T-helper 1 cell treated with Interleukin-12 subunit alpha and Interleukin-12 subunit beta and Interleukin-4 antibody, amounts not matched to agents 30 μg/mL and 1 μg/mL, for 36 hours (primary cell): ENCODE measurements around the gene PFKL.
"Not testable (repeated sequence)": the region's sequence is repeated elsewhere in the genome, so short reads cannot be mapped to it uniquely, and the experiment has no call there.

Experiments
- H3K27ac Mint-ChIP-seq: one replicate; pipeline ENCODE4 v1.8.0; 2021; ENCODE audit warnings: mild to moderate bottlenecking, mixed read lengths
- H3K27me3 Mint-ChIP-seq: one replicate; pipeline ENCODE4 v1.8.0; 2021; ENCODE audit warnings: low read depth, mixed read lengths
- H3K36me3 Mint-ChIP-seq: one replicate; pipeline ENCODE4 v1.8.0; 2021; ENCODE audit warnings: low read depth, mixed read lengths
- H3K4me1 Mint-ChIP-seq: one replicate; pipeline ENCODE4 v1.8.0; 2021; ENCODE audit warnings: low read depth, mixed read lengths
- H3K4me3 Mint-ChIP-seq: one replicate; pipeline ENCODE4 v1.8.0; 2021; ENCODE audit warnings: mild to moderate bottlenecking, moderate library complexity, mixed read lengths
- H3K9me3 Mint-ChIP-seq: one replicate; pipeline ENCODE4 v1.8.0; 2021; ENCODE audit warnings: mixed read lengths

Gene PFKL

DNA sequence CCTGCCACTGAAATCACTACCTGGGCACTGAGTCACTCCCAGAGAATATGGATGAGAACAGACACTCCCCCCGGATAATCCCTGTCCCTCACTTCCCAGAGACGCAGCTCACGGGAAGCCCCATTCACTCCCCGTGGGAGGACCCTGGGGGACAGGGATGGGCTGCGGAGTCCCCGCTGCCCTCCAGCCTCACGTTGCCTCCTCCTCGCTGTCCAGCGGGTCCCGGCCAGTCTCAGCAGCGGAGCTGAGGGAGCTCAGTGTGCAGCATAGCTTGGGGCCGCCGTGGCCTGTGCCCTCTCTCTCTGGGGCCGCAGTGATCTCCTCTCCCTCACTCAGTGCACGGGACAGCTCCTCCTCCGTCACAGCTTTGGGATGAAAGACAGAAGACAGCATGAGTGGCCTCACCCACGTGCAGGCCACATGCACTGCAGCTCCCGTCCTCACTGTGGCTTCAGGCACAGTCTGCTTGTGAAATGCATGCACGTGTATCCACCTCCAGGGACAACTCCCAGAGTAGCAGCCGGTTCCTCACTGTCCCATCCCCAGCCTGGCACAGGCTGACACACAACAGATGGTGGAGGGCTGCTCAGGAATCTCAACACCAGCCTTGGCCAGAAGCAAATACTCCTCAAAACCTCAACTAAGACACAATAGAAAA, 31.9 kb downstream of the PFKL start:
- Mint-ChIP-seq H3K36me3 (no peaks in the 10 kb centered on the region), H3K27ac (no peak overlapping the region), H3K9me3 (no peaks in the 10 kb centered on the region), H3K4me1 (no peaks in the 10 kb centered on the region), H3K4me3 (no peak overlapping the region), H3K27me3 (no peaks in the 10 kb centered on the region)

DNA sequence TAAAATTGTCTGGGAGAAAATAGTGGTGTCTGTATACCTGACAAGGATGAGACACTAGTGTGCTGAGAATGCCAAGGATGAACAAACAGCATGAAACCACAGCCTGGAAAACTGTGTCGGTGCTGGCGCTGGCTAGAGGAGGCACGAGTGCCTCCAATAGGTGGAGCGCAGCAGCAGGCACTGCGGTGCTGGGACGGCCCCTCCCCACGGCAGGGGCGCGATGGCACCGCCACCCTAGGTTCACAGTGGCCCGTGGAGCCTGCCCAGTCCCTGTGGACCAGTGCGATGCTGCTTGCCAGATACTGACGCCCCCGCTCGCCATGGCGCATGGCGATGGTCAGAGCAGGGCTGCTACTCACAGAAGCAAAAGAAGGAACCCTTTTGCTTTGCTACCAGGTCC, 32.5 kb downstream of the PFKL start:
- Mint-ChIP-seq H3K4me3 (no peak overlapping the region), H3K27ac (no peak overlapping the region), H3K9me3 (no peaks in the 10 kb centered on the region), H3K4me1 (no peaks in the 10 kb centered on the region), H3K27me3 (no peaks in the 10 kb centered on the region), H3K36me3 (peaks cover under 1% of the 10 kb centered on the region)

DNA sequence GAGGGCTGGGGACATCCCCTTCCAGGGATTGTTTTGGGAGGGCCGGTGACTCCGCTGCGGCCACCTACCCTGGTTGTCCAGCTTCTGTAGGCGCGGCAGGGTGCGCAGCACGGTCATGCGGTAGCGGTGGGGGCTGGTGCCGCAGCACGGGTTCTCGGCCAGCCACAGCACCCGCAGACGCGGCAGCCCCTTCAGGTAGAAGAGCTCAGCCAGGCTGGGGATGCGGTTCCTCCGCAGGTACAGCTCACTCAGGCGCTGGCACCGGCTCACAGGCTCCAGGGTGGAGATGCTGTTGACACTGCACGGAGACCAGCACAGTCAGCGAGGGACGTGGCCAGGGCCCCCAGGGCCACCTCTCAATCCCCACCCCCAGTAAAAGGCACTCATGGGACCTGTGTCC, 33.1 kb downstream of the PFKL start:
- no peak overlapping the region for H3K4me3 Mint-ChIP-seq
- peaks cover 3% of the 10 kb centered on the region for H3K4me1 Mint-ChIP-seq
- no peaks in the 10 kb centered on the region for H3K9me3 Mint-ChIP-seq
- no peak overlapping the region for H3K27ac Mint-ChIP-seq
- H3K36me3 Mint-ChIP-seq: peaks cover 2% of the 10 kb centered on the region
- no peaks in the 10 kb centered on the region for H3K27me3 Mint-ChIP-seq

GRCh38 chr21:44333509-44334328, 33.9 kb downstream of the PFKL start:
- Mint-ChIP-seq H3K27me3 (no peaks in the 10 kb centered on the region), H3K4me1 (peaks cover 3% of the 10 kb centered on the region), H3K36me3 (peaks cover 2% of the 10 kb centered on the region), H3K4me3 (no peak overlapping the region), H3K9me3 (no peaks in the 10 kb centered on the region), H3K27ac (no peak overlapping the region)

- H3K4me3 Mint-ChIP-seq: no peak overlapping the region
- no peak overlapping the region for H3K27ac Mint-ChIP-seq
- no peaks in the 10 kb centered on the region for H3K9me3 Mint-ChIP-seq
- H3K36me3 Mint-ChIP-seq: peaks cover 2% of the 10 kb centered on the region
- H3K27me3 Mint-ChIP-seq: no peaks in the 10 kb centered on the region
- H3K4me1 Mint-ChIP-seq: peaks cover 5% of the 10 kb centered on the region
Observed at GRCh38 chr21:44334329-44335030, 34.6 kb downstream of the PFKL start.

- Mint-ChIP-seq H3K9me3 (no peaks in the 10 kb centered on the region), H3K36me3 (peaks cover 2% of the 10 kb centered on the region), H3K4me3 (no peak overlapping the region), H3K4me1 (peaks cover 12% of the 10 kb centered on the region), H3K27ac (no peak overlapping the region), H3K27me3 (no peaks in the 10 kb centered on the region)
Observed at GRCh38 chr21:44335266-44336059, 35.6 kb downstream of the PFKL start.

GRCh38 chr21:44337449-44337848, 37.6 kb downstream of the PFKL start:
- Mint-ChIP-seq H3K9me3 (no peaks in the 10 kb centered on the region), H3K36me3 (peaks cover 2% of the 10 kb centered on the region), H3K4me1 (peaks cover 14% of the 10 kb centered on the region), H3K4me3 (peak overlapping the region; percentile 63), H3K27ac (peak overlapping the region; percentile 76), H3K27me3 (no peaks in the 10 kb centered on the region)

DNA sequence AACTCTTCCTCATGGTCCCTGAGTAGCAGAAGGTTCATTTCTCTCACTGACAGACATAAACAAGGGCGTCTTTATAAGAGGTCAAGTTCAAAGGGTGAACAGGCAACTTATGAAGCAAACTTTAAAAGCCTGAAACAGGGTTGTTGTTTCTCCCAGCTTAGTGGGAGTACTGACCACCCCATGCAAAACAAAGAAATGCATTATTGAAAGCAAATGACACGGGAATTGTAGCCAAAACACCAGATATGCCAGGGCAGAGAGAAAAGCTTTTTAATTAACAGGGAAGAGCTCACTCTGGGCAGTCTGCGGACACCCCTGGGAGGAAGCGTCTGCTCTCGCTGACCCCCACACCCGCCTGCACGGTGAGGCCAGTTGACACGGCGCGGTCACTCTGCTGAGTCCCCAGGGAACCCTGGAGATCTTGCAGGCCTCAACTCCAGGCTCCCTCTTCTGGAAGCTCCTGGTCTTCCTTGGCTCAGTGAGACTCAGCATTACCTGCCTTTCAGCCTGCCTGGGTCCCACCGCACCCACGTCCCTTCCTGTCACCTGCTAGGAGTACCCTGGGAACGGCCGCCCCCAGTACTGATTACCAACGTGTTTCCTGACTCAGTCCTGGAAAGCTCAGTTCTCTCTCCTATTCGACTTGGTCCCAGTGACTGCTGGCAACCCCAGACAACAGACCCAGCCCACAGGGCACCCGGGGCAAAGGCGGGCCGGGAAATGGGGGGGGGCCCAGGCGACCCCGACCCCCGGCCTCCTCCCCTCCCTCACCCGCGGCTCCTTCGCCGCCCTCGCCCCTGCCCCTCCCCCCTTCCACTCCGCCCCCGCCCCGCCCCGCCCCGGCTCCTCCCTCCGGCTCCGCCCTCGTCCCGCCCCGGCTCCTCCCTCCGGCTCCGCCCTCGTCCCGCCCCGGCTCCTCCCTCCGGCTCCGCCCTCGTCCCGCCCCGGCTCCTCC, 38.4 kb downstream of the PFKL start:
- Mint-ChIP-seq H3K27ac (peak overlapping the region; percentile 76), H3K27me3 (no peaks in the 10 kb centered on the region), H3K36me3 (peaks cover 2% of the 10 kb centered on the region)

GRCh38 chr21:44338971-44339910, 39.4 kb downstream of the PFKL start, which contains the start of gene CFAP410:
TSS of gene CFAP410 (minus strand) at chr21:44339390. CDS start at chr21:44339194, 196 bp downstream.
- peaks cover 14% of the 10 kb centered on the region for H3K4me1 Mint-ChIP-seq
- peak within 1 kb of the TSS; percentile 92 for H3K27ac Mint-ChIP-seq
- H3K4me3 Mint-ChIP-seq: peak within 1 kb of the TSS; percentile 88
- H3K9me3 Mint-ChIP-seq: no peaks in the 10 kb centered on the region
- H3K36me3 Mint-ChIP-seq: peaks cover 2% of the 10 kb centered on the region
- H3K27me3 Mint-ChIP-seq: no peaks in the 10 kb centered on the region

More for the DNA sequence above, 38.4 kb downstream of the PFKL start:
- peaks cover 14% of the 10 kb centered on the region for H3K4me1 Mint-ChIP-seq
- H3K4me3 Mint-ChIP-seq: peak overlapping the region; percentile 63
- H3K9me3 Mint-ChIP-seq: no peaks in the 10 kb centered on the region

GRCh38 chr21:44341726-44342458, 42.0 kb downstream of the PFKL start:
- Mint-ChIP-seq H3K27me3 (peaks cover 10% of the 10 kb centered on the region), H3K4me1 (peaks cover 14% of the 10 kb centered on the region)
- not testable (repeated sequence) for H3K9me3 Mint-ChIP-seq, H3K27ac Mint-ChIP-seq, H3K4me3 Mint-ChIP-seq, H3K36me3 Mint-ChIP-seq

DNA sequence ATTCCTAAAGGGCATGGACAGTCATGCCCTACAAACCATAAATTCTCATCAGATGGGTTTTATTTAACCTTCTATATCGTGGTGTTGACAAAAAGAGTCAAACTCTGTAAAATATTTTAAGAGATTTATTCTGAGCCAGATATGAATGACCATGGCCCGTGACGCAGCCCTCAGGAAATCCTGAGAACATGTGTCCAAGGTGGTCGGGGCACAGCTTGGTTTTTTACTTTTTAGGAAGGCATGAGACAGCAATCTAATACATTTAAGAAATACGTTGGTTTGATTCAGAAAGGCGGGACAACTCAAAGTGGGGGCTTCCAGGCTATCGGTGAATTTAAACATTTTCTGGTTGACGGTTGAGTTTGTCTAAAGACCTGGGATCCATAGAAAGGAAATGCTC, 43.1 kb downstream of the PFKL start:
- not testable (repeated sequence) for H3K9me3 Mint-ChIP-seq, H3K36me3 Mint-ChIP-seq, H3K27ac Mint-ChIP-seq, H3K4me3 Mint-ChIP-seq
- H3K4me1 Mint-ChIP-seq: peaks cover 11% of the 10 kb centered on the region
- H3K27me3 Mint-ChIP-seq: peaks cover 16% of the 10 kb centered on the region

DNA sequence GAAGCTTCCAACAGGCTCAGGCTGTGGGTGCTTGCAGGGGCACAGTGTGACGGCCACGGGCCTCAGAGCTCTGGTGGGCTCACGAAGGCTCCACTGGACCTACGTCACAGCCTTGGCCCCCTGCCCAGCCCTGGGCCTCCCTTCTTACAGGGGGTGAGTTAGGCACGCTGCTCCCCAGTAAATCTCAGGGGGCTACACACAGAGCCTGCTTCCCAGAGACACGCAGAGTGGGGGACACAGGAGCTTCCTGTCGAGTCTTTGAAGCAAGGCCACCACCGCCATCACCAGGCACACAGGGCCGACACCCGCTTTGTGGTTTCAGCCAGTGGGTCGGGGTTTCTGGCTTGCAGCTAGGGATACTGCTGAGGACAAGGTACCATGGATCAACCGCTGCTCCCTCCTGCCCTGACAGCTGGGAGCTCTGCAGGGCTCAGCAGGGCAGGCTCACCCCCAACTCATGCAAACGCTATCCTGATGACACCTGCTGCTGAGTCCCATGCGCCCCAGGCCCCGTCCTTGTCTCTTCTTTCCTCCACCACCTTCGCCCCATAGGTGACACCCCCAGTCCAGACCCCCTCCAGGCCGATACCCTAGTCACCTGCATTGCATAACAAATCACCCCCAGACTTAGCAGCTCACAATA, 44.8 kb downstream of the PFKL start:
- Mint-ChIP-seq H3K4me1 (peaks cover 8% of the 10 kb centered on the region), H3K27me3 (peaks cover 32% of the 10 kb centered on the region), H3K27ac (no peak overlapping the region), H3K4me3 (no peak overlapping the region), H3K36me3 (no peaks in the 10 kb centered on the region), H3K9me3 (no peaks in the 10 kb centered on the region)
